HepG2 (cell line): ENCODE measurements around the gene MRPL20. TPM values are rescaled to one million over a fixed set of nuclear protein-coding genes. Genes with fewer than 3 reads are reported as not detected.

Source experiments
- KLF6 ChIP-seq: IDR thresholded peaks from 2 replicates; pipeline ENCODE4 v1.8.0; 2016; ENCODE audit warnings: missing biosample characterization, missing genetic modification reagents
- MYPOP ChIP-seq: sonication (generic); formaldehyde crosslinking; IDR thresholded peaks from 2 replicates; pipeline ENCODE4 v1.8.1; 2023; ENCODE audit warnings: mild to moderate bottlenecking, moderate library complexity, missing genetic modification reagents
- NFIB ChIP-seq: sonication (generic); formaldehyde crosslinking; IDR thresholded peaks from 2 replicates; pipeline ENCODE4 v1.9.0; 2021; ENCODE audit warnings: missing genetic modification reagents, mild to moderate bottlenecking, borderline replicate concordance
- SPEN ChIP-seq: sonication (generic); formaldehyde crosslinking; IDR thresholded peaks from 2 replicates; pipeline ENCODE4 v1.5.1; 2020; ENCODE audit warnings: low read depth, mild to moderate bottlenecking, missing genetic modification reagents
- ZMYM2 ChIP-seq: sonication (generic); formaldehyde crosslinking; IDR thresholded peaks from 2 replicates; pipeline ENCODE4 v1.8.0; 2022; ENCODE audit warnings: mild to moderate bottlenecking, missing genetic modification reagents
- ZNF296 ChIP-seq: sonication (generic); formaldehyde crosslinking; conservative IDR thresholded peaks from 2 replicates; pipeline ENCODE4 v1.5.0; 2020; ENCODE audit warnings: mild to moderate bottlenecking, missing genetic modification reagents
- ZNF558 ChIP-seq: sonication (generic); formaldehyde crosslinking; IDR thresholded peaks from 2 replicates; pipeline ENCODE4 v1.9.0; 2022; ENCODE audit warnings: mild to moderate bottlenecking, missing genetic modification reagents, borderline replicate concordance
- ZNF567 ChIP-seq: sonication (generic); formaldehyde crosslinking; IDR thresholded peaks from 2 replicates; pipeline ENCODE4 v1.8.1; 2023; ENCODE audit warnings: mild to moderate bottlenecking, missing genetic modification reagents, borderline replicate concordance
- ZNF619 ChIP-seq: sonication (generic); formaldehyde crosslinking; IDR thresholded peaks from 2 replicates; pipeline ENCODE4 v1.4.0; 2020; ENCODE audit warnings: mild to moderate bottlenecking, missing genetic modification reagents
- polyA plus RNA-seq, 8 experiments: library from polyadenylated mRNA; depleted of rRNA in 3 of 8; stranded (reverse) in 7 of 8; unstranded in 1 of 8; fragments of >200 nt; fragmentation: Illumina TruSeq in 4 of 8; extraction: Trizol in 4 of 8; gene quantifications; 2 replicates each; pipeline versions ENCODE4 v1.2.1 to v1.2.3, GENCODE V29; 2011 to 2016; ENCODE audit warnings: low read depth in 4 of 8, missing spikeins in 1 of 8, mixed read lengths in 1 of 8; ENCODE audit not compliant: insufficient read depth in 1 of 8
- total RNA-seq, 5 experiments: library from RNA; depleted of rRNA; stranded (reverse); fragments of >200 nt; fragmentation: Illumina TruSeq; extraction: Trizol; gene quantifications; 2 replicates each; pipeline ENCODE4 v1.2.3, GENCODE V29; 2016; ENCODE audit warnings: low read depth in 1 of 5

The MRPL20 gene
- total and polyA plus RNA-seq, 2 of the 13 experiments (the other 11 are each of a cell fraction or from before 2014, with no cell fraction given): 59.2 to 127 TPM

- TF ChIP-seq NFIB (CRISPR knock-in tag) (0 out of 2 replicates have a peak, but pooled peaks have one; percentile 7), ZMYM2 (peak; percentile 36; the same call in 1 of the 2 replicates), ZNF558 (peak; percentile 32; the same call in 1 of the 2 replicates), ZNF567 (CRISPR knock-in tag) (peak; percentile 59; the same call in 1 of the 2 replicates), MYPOP (CRISPR knock-in tag) (0 out of 2 replicates have a peak, but pooled peaks have one; percentile 31), ZNF296 (CRISPR knock-in tag) (peak; percentile 89; the same call in 1 of the 2 replicates), SPEN (CRISPR knock-in tag) (peak; percentile 34), ZNF619 (peak; percentile 66; the same call in 1 of the 2 replicates), KLF6 (CRISPR knock-in tag) (peak; percentile 37; the same call in 1 of the 2 replicates)
Measured at GRCh38 chr1:1441002-1441888, 34.2 kb upstream of the MRPL20 start (continued).
